H1 (cell line): ENCODE results near the gene ITIH6. TPM values are rescaled to one million over a fixed set of nuclear protein-coding genes. Genes with fewer than 3 reads are reported as not detected.

Experiments used
- CTCF ChIA-PET: fragments of 300-600 bp; sonication (Branson Sonifier 250); formaldehyde crosslinking; loops from one replicate; lab custom pipeline; 2021; ENCODE audit not compliant: partially characterized antibody; lab: Charles Lee
- POLR2A ChIA-PET: fragments of 300-600 bp; sonication (Branson Sonifier 250); formaldehyde crosslinking; loops from one replicate; lab custom pipeline; 2021; ENCODE audit warnings: inconsistent platforms; ENCODE audit not compliant: partially characterized antibody; lab: Charles Lee
- DNase-seq, 2 experiments: peaks; one replicate each; pipeline versions ENCODE4 v3.0.0 to v3.0.0-alpha.2; 2010 to 2022; ENCODE audit warnings: low spot score in 2 of 2, low read depth in 1 of 2, mixed read lengths in 1 of 2
- FAIRE-seq: peaks from 2 replicates; lab custom pipeline; 2011; peaks lifted over from hg19 to GRCh38; lab: Jason Lieb, UNC
- H2AFZ ChIP-seq: 2 replicates; pipeline ENCODE4 v1.8.1; 2012; ENCODE audit warnings: low read length, inconsistent platforms
- H2AK5ac ChIP-seq: 2 replicates; pipeline ENCODE4 v1.6.1; 2013; ENCODE audit warnings: low read depth, low read length
- H2BK120ac ChIP-seq: replicated peaks from 2 replicates; pipeline ENCODE3; 2013; ENCODE audit warnings: low read depth, low read length, inconsistent platforms
- H2BK12ac ChIP-seq: 2 replicates; pipeline ENCODE4 v1.6.1; 2013; ENCODE audit warnings: low read depth, low read length
- H2BK15ac ChIP-seq: 2 replicates; pipeline ENCODE4 v1.6.1; 2013; ENCODE audit warnings: low read length
- H2BK20ac ChIP-seq: 2 replicates; pipeline ENCODE4 v1.6.1; 2013; ENCODE audit warnings: low read length
- H2BK5ac ChIP-seq: 2 replicates; pipeline ENCODE4 v1.6.1; 2013; ENCODE audit warnings: low read depth, low read length
- H3K14ac ChIP-seq: 2 replicates; pipeline ENCODE4 v1.6.1; 2013; ENCODE audit warnings: inconsistent platforms; ENCODE audit not compliant: insufficient read length
- H3K18ac ChIP-seq: 2 replicates; pipeline ENCODE4 v1.6.1; 2013; ENCODE audit warnings: low read length; ENCODE audit errors: extremely low read depth
- H3K23ac ChIP-seq: 2 replicates; pipeline ENCODE4 v1.6.1; 2013; ENCODE audit warnings: inconsistent platforms; ENCODE audit not compliant: insufficient read length
- H3K23me2 ChIP-seq: 2 replicates; pipeline ENCODE4 v1.6.1; 2013; ENCODE audit warnings: low read depth, low read length
- H3K27ac ChIP-seq: 2 replicates; pipeline ENCODE4 v1.6.1; 2011; ENCODE audit warnings: low read depth, low read length, inconsistent platforms
- H3K27me3 ChIP-seq, 4 experiments: replicated peaks in 1 of 4; 1 replicate in 1 of 4; 2 replicates in 3 of 4; pipeline versions ENCODE4 v1.6.1 to v1.8.1; 2011 to 2013; ENCODE audit warnings: low read length in 3 of 4, mild to moderate bottlenecking in 3 of 4, inconsistent platforms in 2 of 4, mixed read lengths in 2 of 4, moderate library complexity in 1 of 4; ENCODE audit not compliant: control insufficient read depth in 3 of 4, insufficient read depth in 3 of 4; ENCODE audit errors: extremely low read depth in 1 of 4
- H3K36me3 ChIP-seq, 4 experiments: 2 replicates each; pipeline versions ENCODE4 v1.6.1 to v1.8.1; 2011 to 2013; ENCODE audit warnings: mild to moderate bottlenecking in 4 of 4, low read length in 3 of 4, moderate library complexity in 2 of 4, control low read depth in 1 of 4, inconsistent platforms in 1 of 4; ENCODE audit not compliant: insufficient read depth in 4 of 4, control insufficient read depth in 2 of 4
- H3K4ac ChIP-seq: replicated peaks from 2 replicates; pipeline ENCODE3; 2013; ENCODE audit warnings: low read length, low read depth, mixed read lengths, inconsistent platforms; ENCODE audit not compliant: insufficient read length
- H3K4me1 ChIP-seq, 4 experiments: replicated peaks in 1 of 4; 1 replicate in 1 of 4; 2 replicates in 3 of 4; pipeline versions ENCODE4 v1.6.1 to v1.8.1; 2011 to 2013; ENCODE audit warnings: low read length in 3 of 4, inconsistent platforms in 2 of 4, mixed read lengths in 1 of 4; ENCODE audit not compliant: insufficient read depth in 4 of 4, control insufficient read depth in 3 of 4
- H3K4me2 ChIP-seq, 2 experiments: 2 replicates each; pipeline versions ENCODE4 v1.6.1 to v1.8.1; 2011 to 2013; ENCODE audit warnings: low read depth in 2 of 2, low read length in 2 of 2, control low read depth in 1 of 2, inconsistent platforms in 1 of 2, mild to moderate bottlenecking in 1 of 2; ENCODE audit not compliant: insufficient read depth in 1 of 2
- H3K4me3 ChIP-seq, 4 experiments: fragments of 200-600, 300-600 bp in 1 of 4; sonication (generic), shearing (Covaris generic), sonication (Bioruptor Twin) in 1 of 4; 2 replicates each; pipeline versions ENCODE4 v1.5.1 to v1.8.1; 2011 to 2016; ENCODE audit warnings: low read length in 4 of 4, low read depth in 3 of 4, control low read depth in 2 of 4, inconsistent platforms in 2 of 4, mild to moderate bottlenecking in 2 of 4, mixed read lengths in 1 of 4, moderate library complexity in 1 of 4; ENCODE audit not compliant: insufficient read depth in 2 of 4; ENCODE audit errors: extremely low read depth in 1 of 4
- H3K56ac ChIP-seq: replicated peaks from 2 replicates; pipeline ENCODE3; 2013; ENCODE audit warnings: low read depth, mild to moderate bottlenecking, mixed read lengths, low read length, inconsistent platforms; ENCODE audit not compliant: insufficient read length
- H3K79me1 ChIP-seq: 2 replicates; pipeline ENCODE4 v1.6.1; 2013; ENCODE audit warnings: low read depth, low read length, control low read depth
- H3K79me2 ChIP-seq, 2 experiments: 2 replicates each; pipeline versions ENCODE4 v1.6.1 to v1.8.1; 2012 to 2013; ENCODE audit warnings: low read length in 2 of 2, mild to moderate bottlenecking in 2 of 2, inconsistent platforms in 1 of 2; ENCODE audit not compliant: insufficient read depth in 2 of 2, control insufficient read depth in 1 of 2
- H3K9ac ChIP-seq, 4 experiments: replicated peaks in 1 of 4; 1 replicate in 1 of 4; 2 replicates in 3 of 4; pipeline versions ENCODE4 v1.6.1 to v1.8.1; 2011 to 2013; ENCODE audit warnings: low read depth in 3 of 4, low read length in 3 of 4, control low read depth in 2 of 4, mild to moderate bottlenecking in 2 of 4, moderate library complexity in 2 of 4, inconsistent platforms in 1 of 4; ENCODE audit errors: extremely low read depth in 1 of 4
- H3K9me3 ChIP-seq, 2 experiments: 2 replicates each; pipeline versions ENCODE4 v1.6.1 to v1.8.1; 2012 to 2013; ENCODE audit warnings: mild to moderate bottlenecking in 2 of 2, moderate library complexity in 2 of 2, control low read depth in 1 of 2, inconsistent platforms in 1 of 2, low read depth in 1 of 2, low read length in 1 of 2, mixed read lengths in 1 of 2; ENCODE audit not compliant: insufficient read depth in 2 of 2
- H4K20me1 ChIP-seq, 2 experiments: replicated peaks in 1 of 2; 2 replicates each; pipeline versions ENCODE3 to v1.8.1; 2011 to 2013; ENCODE audit warnings: inconsistent platforms in 2 of 2, low read length in 2 of 2, mild to moderate bottlenecking in 1 of 2; ENCODE audit not compliant: insufficient read depth in 2 of 2, control insufficient read depth in 1 of 2
- H4K5ac ChIP-seq: 2 replicates; pipeline ENCODE4 v1.6.1; 2013; ENCODE audit warnings: low read length, low read depth, mixed read lengths, inconsistent platforms; ENCODE audit not compliant: insufficient read length
- H4K8ac ChIP-seq: 2 replicates; pipeline ENCODE4 v1.8.0; 2013; ENCODE audit warnings: mild to moderate bottlenecking, moderate library complexity, low read length, inconsistent platforms; ENCODE audit not compliant: insufficient read depth; ENCODE audit errors: extremely low read depth
- H4K91ac ChIP-seq: replicated peaks from 2 replicates; pipeline ENCODE3; 2013; ENCODE audit warnings: low read length, mixed read lengths, inconsistent platforms; ENCODE audit not compliant: insufficient read length
- GABPA ChIP-seq: IDR thresholded peaks from 2 replicates; pipeline ENCODE4 v1.6.1; 2011; ENCODE audit warnings: mild to moderate bottlenecking, low read length, moderate library complexity, borderline replicate concordance; ENCODE audit not compliant: insufficient read depth
- SP1 ChIP-seq: IDR thresholded peaks from 2 replicates; pipeline ENCODE4 v1.6.1; 2011; ENCODE audit warnings: low read depth, low read length
- SRF ChIP-seq: IDR thresholded peaks from 2 replicates; pipeline ENCODE4 v1.6.1; 2011; ENCODE audit warnings: mild to moderate bottlenecking, low read depth, low read length, moderate library complexity
- TAF1 ChIP-seq: IDR thresholded peaks from 2 replicates; pipeline ENCODE4 v1.6.1; 2011; ENCODE audit warnings: mild to moderate bottlenecking, low read depth, low read length
- TAF7 ChIP-seq: optimal IDR thresholded peaks from 2 replicates; pipeline ENCODE3; 2011; ENCODE audit warnings: low read depth, mild to moderate bottlenecking, inconsistent platforms, low read length, moderate library complexity, borderline replicate concordance
- YY1 ChIP-seq: IDR thresholded peaks from 2 replicates; pipeline ENCODE4 v1.6.1; 2011; ENCODE audit warnings: low read depth, mild to moderate bottlenecking, low read length
- WGBS, 2 experiments: shearing (Covaris generic) in 1 of 2; methylation state at CpG; one replicate each; pipeline versions ENCODE4 v1.1.6 to v1.1.7; 2013 to 2015; ENCODE audit warnings: low lambda C conversion rate in 2 of 2, mixed read lengths in 2 of 2, inconsistent platforms in 1 of 2, low coverage in 1 of 2, missing lambda C conversion rate in 1 of 2; ENCODE audit not compliant: insufficient replicate concordance in 2 of 2, insufficient coverage in 1 of 2, insufficient read length in 1 of 2; ENCODE audit errors: extremely low coverage in 1 of 2, missing lambda C conversion rate in 1 of 2; 5-methylcytosine and 5-hydroxymethylcytosine counted together
- polyA plus RNA-seq, 7 experiments: library from polyadenylated mRNA; depleted of rRNA in 3 of 7; stranded (reverse) in 5 of 7; unstranded in 2 of 7; fragments of >200 nt in 5 of 7; fragments of 200-250 nt in 2 of 7; gene quantifications; 1 replicate in 5 of 7; 2 replicates in 1 of 7; 4 replicates in 1 of 7; pipeline versions ENCODE4 v1.2.1 to v1.2.3, GENCODE V29; 2011 to 2013; ENCODE audit warnings: missing spikeins in 2 of 7, mixed read lengths in 2 of 7
- total RNA-seq: library from RNA; stranded (reverse); fragmentation: NEBNext Ultra II Directional; extraction: Animal tissue kit (Norgen Biotek cat#: 25700); gene quantifications from 2 replicates; pipeline ENCODE4 v1.2.1, GENCODE V29; 2021

ITIH6 gene
- total and polyA plus RNA-seq, 2 of the 8 experiments (the other 6 are each of a cell fraction or from before 2014, with no cell fraction given): 0.02 TPM; not detected in 1

DNA sequence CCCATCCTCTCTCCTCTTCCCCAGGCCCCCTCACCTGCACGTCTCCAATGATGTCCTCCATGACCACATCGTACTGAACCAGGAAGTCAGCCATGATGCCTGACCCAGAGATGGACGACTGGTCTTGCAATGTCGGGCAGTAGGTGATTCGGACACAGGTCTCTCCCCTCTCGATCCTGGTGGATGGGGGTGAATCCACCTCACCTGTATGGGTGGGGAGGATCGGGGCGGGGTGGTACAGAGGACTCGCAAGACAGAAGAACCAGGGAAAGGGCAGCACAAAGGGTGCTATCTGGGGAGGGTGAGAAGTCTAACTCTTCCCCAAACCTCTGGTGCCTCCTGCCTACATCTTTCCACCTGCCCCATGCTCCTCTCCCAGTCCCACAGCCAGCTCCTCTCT is 9.6 kb downstream of the ITIH6 start:
- no peak overlapping the region for H4K5ac ChIP-seq
- H3K14ac ChIP-seq: no peak overlapping the region
- no peaks in the 10 kb centered on the region for H3K23me2 ChIP-seq
- no peaks in the 10 kb centered on the region for H3K79me2 ChIP-seq
- H3K9ac ChIP-seq: no peak overlapping the region
- no peak overlapping the region for H4K8ac ChIP-seq
- no peaks in the 10 kb centered on the region for H4K20me1 ChIP-seq
- H3K23ac ChIP-seq: no peak overlapping the region
- no peaks in the 10 kb centered on the region for H3K79me1 ChIP-seq
- H2BK15ac ChIP-seq: no peak overlapping the region
- no peak overlapping the region for H3K56ac ChIP-seq
- H3K18ac ChIP-seq: no peak overlapping the region
- H3K9me3 ChIP-seq: no peaks in the 10 kb centered on the region
- TF ChIP-seq SRF (no peak), GABPA (no peak), TAF7 (no peak), TAF1 (no peak), SP1 (no peak), YY1 (no peak)
- H3K36me3 ChIP-seq: no peaks in the 10 kb centered on the region
- FAIRE-seq: no peak
- no peak overlapping the region for H3K27ac ChIP-seq
- H2AFZ ChIP-seq: no peak overlapping the region
- H2AK5ac ChIP-seq: no peak overlapping the region
- DNase-seq: no peak
- WGBS, 2 experiments: 75% methylated on average over 2 of the region's 9 CpGs; no CpG with 5 or more reads in 1 of the 2 experiments
- ChIA-PET CTCF (interaction anchor here (0.7 to 1.6 kb wide), 2 partner anchors 11 to 94 kb away, joined by 3 to 4 read pairs; no protein-coding TSS in a partner anchor), POLR2A (no interaction called here)
- H3K4ac ChIP-seq: no peak overlapping the region
- no peak overlapping the region for H2BK20ac ChIP-seq
- H2BK12ac ChIP-seq: no peak overlapping the region
- no peak overlapping the region for H3K4me3 ChIP-seq
- H3K4me1 ChIP-seq: no peaks in the 10 kb centered on the region
- H3K4me2 ChIP-seq: no peak overlapping the region
- H3K27me3 ChIP-seq: no peaks in the 10 kb centered on the region
- no peak overlapping the region for H2BK5ac ChIP-seq
- no peak overlapping the region for H2BK120ac ChIP-seq
- no peak overlapping the region for H4K91ac ChIP-seq
